RWPE2 (cell line): ENCODE data around the gene BIK.
"Not testable (repeated sequence)": the region's sequence is repeated elsewhere in the genome, so short reads cannot be mapped to it uniquely, and the experiment has no call there.

Experiments
- ATAC-seq: fragments of 200-7000 bp; cut with Tn5 transposase; 3 replicates; pipeline ENCODE4 v1.9.1; 2021; ENCODE audit warnings: low read depth
- DNase-seq: peaks from one replicate; pipeline ENCODE4 v3.0.0-alpha.2; 2020; ENCODE audit warnings: low spot score
- H3K27ac ChIP-seq: fragments of 450-650 bp; 2 replicates; pipeline ENCODE4 v1.5.1; 2017; ENCODE audit warnings: mild to moderate bottlenecking; ENCODE audit not compliant: poor library complexity, severe bottlenecking
- H3K27me3 ChIP-seq: fragments of 250-450 bp; sonication (Bioruptor Pico); 2 replicates; pipeline ENCODE4 v1.5.1; 2021; ENCODE audit warnings: mild to moderate bottlenecking, moderate library complexity; ENCODE audit not compliant: insufficient read depth, poor library complexity, severe bottlenecking
- H3K36me3 ChIP-seq: fragments of 250-450 bp; sonication (Bioruptor Pico); 2 replicates; pipeline ENCODE4 v1.5.1; 2020; ENCODE audit warnings: low read depth, mild to moderate bottlenecking, moderate library complexity
- H3K4me1 ChIP-seq: fragments of 250-450 bp; sonication (Bioruptor Pico); 2 replicates; pipeline ENCODE4 v1.5.1; 2021; ENCODE audit warnings: mild to moderate bottlenecking, moderate library complexity; ENCODE audit not compliant: insufficient read depth, poor library complexity, severe bottlenecking
- H3K4me3 ChIP-seq: fragments of 250-450 bp; sonication (Bioruptor Pico); 2 replicates; pipeline ENCODE4 v1.5.1; 2021; ENCODE audit warnings: mild to moderate bottlenecking, moderate library complexity; ENCODE audit not compliant: severe bottlenecking
- H3K9me3 ChIP-seq: fragments of 250-450 bp; sonication (Bioruptor Pico); 2 replicates; pipeline ENCODE4 v1.5.1; 2021; ENCODE audit warnings: mild to moderate bottlenecking, moderate library complexity; ENCODE audit not compliant: severe bottlenecking
- CTCF ChIP-seq: fragments of 450-650 bp; IDR thresholded peaks from one replicate; pipeline ENCODE4 v1.5.1; 2017; ENCODE audit warnings: mild to moderate bottlenecking, moderate library complexity; ENCODE audit not compliant: poor library complexity, severe bottlenecking

BIK gene

GRCh38 chr22:43142880-43143562 lies 32.5 kb downstream of the BIK start, which contains the start of gene MCAT:
Gene MCAT, minus strand, starts transcription at chr22:43143398. Its CDS starts 50 bp downstream, at chr22:43143348.
- DNase-seq, result no peak
- Histone ChIP-seq H3K27me3 (no peaks in the 10 kb centered on the region), H3K27ac (peak within 1 kb of the TSS; percentile 40), H3K9me3 (no peaks in the 10 kb centered on the region), H3K4me1 (peaks cover 7% of the 10 kb centered on the region), H3K36me3 (peaks cover 40% of the 10 kb centered on the region), H3K4me3 (peak within 1 kb of the TSS; percentile 69)
- no peak for TF ChIP-seq CTCF
- ATAC-seq, result peak; percentile 89

GRCh38 chr22:43144949-43145348 lies 34.4 kb downstream of the BIK start:
- Histone ChIP-seq H3K27ac (no peak overlapping the region), H3K27me3 (no peaks in the 10 kb centered on the region), H3K9me3 (no peaks in the 10 kb centered on the region), H3K4me1 (peaks cover 7% of the 10 kb centered on the region), H3K4me3 (no peak overlapping the region), H3K36me3 (peaks cover 20% of the 10 kb centered on the region)
- no peak for TF ChIP-seq CTCF
- no peak for DNase-seq
- ATAC-seq, result no peak

GRCh38 chr22:43145371-43145770 lies 34.8 kb downstream of the BIK start:
- not testable (repeated sequence) for ATAC-seq, H3K9me3 ChIP-seq, H3K27ac ChIP-seq, DNase-seq, H3K4me3 ChIP-seq, H3K4me1 ChIP-seq, H3K27me3 ChIP-seq
- peaks cover 16% of the 10 kb centered on the region for H3K36me3 ChIP-seq

GRCh38 chr22:43146332-43146731 lies 35.8 kb downstream of the BIK start:
- not testable (repeated sequence) for DNase-seq, ATAC-seq, H3K36me3 ChIP-seq, H3K27me3 ChIP-seq, H3K4me3 ChIP-seq, H3K27ac ChIP-seq, H3K9me3 ChIP-seq, H3K4me1 ChIP-seq

- Histone ChIP-seq H3K9me3 (no peaks in the 10 kb centered on the region), H3K36me3 (no peaks in the 10 kb centered on the region), H3K27ac (no peak overlapping the region), H3K4me1 (no peaks in the 10 kb centered on the region), H3K27me3 (no peaks in the 10 kb centered on the region), H3K4me3 (no peak overlapping the region)
- DNase-seq, result no peak
- ATAC-seq, result no peak
- no peak for TF ChIP-seq CTCF
These were observed 37.3 kb downstream of the BIK start for GRCh38 chr22:43147821-43148220.

- H3K4me1 ChIP-seq, result peaks cover 2% of the 10 kb centered on the region
- H3K27me3 ChIP-seq, result no peaks in the 10 kb centered on the region
- H3K4me3 ChIP-seq, result no peak overlapping the region
- H3K36me3 ChIP-seq, result no peaks in the 10 kb centered on the region
- no peaks in the 10 kb centered on the region for H3K9me3 ChIP-seq
- H3K27ac ChIP-seq, result peak overlapping the region; percentile 24
- no peak for TF ChIP-seq CTCF
- DNase-seq (no peak), ATAC-seq (peak; percentile 36; the same call in 2 of the 3 replicates)
These were observed 38.0 kb downstream of the BIK start for GRCh38 chr22:43148581-43148980.
